HL-60 (cell line): Measurements from ENCODE around the gene RABGEF1.

Experiments used
- DNase-seq, 2 experiments: peaks; one replicate each; pipeline ENCODE4 v3.0.0-alpha.2; 2010 to 2020; ENCODE audit warnings: low read depth in 1 of 2, low spot score in 1 of 2
- H3K27ac ChIP-seq: fragments of 250-450 bp; sonication (Bioruptor Pico); replicated peaks from 2 replicates; pipeline ENCODE4 v1.5.1; 2020; ENCODE audit warnings: mild to moderate bottlenecking, moderate library complexity
- H3K27me3 ChIP-seq: fragments of 250-450 bp; sonication (Bioruptor Pico); 2 replicates; pipeline ENCODE4 v1.5.1; 2021; ENCODE audit warnings: mild to moderate bottlenecking, moderate library complexity; ENCODE audit not compliant: insufficient read depth, poor library complexity, severe bottlenecking
- H3K4me3 ChIP-seq: replicated peaks from 2 replicates; pipeline ENCODE4 v1.5.1; 2011; ENCODE audit warnings: mild to moderate bottlenecking, control low read depth, low read length; ENCODE audit not compliant: insufficient read depth
- CTCF ChIP-seq: IDR thresholded peaks from one replicate; pipeline ENCODE4 v1.5.1; 2011; ENCODE audit warnings: low read length, control low read depth, inconsistent platforms; ENCODE audit not compliant: insufficient read depth
- GABPA ChIP-seq: IDR thresholded peaks from 2 replicates; pipeline ENCODE4 v1.6.1; 2012; ENCODE audit warnings: low read depth
- POLR2AphosphoS5 ChIP-seq: IDR thresholded peaks from 2 replicates; pipeline ENCODE4 v1.6.1; 2012; ENCODE audit warnings: low read depth
- REST ChIP-seq: IDR thresholded peaks from 2 replicates; pipeline ENCODE4 v1.6.1; 2012; ENCODE audit warnings: low read depth; ENCODE audit not compliant: insufficient replicate concordance
- SPI1 ChIP-seq: IDR thresholded peaks from 2 replicates; pipeline ENCODE4 v1.6.1; 2012; ENCODE audit warnings: low read depth, mild to moderate bottlenecking, borderline replicate concordance

Gene RABGEF1

GRCh38 chr7:66734006-66734405 is 6.5 kb upstream of the RABGEF1 start:
- DNase-seq = no peak
- no peak for TF ChIP-seq POLR2AphosphoS5
- H3K27me3 ChIP-seq = no peaks in the 10 kb centered on the region
- H3K4me3 ChIP-seq = no peak overlapping the region
- no peak overlapping the region for H3K27ac ChIP-seq

- no peaks in the 10 kb centered on the region for H3K27me3 ChIP-seq
- H3K4me3 ChIP-seq = no peak overlapping the region
- TF ChIP-seq REST = no peak
- no peak for TF ChIP-seq CTCF
- TF ChIP-seq GABPA = no peak
- no peak for TF ChIP-seq POLR2AphosphoS5
- TF ChIP-seq SPI1 = no peak
- no peak overlapping the region for H3K27ac ChIP-seq
- DNase-seq = no peak
Measured at GRCh38 chr7:66735154-66735553, 5.4 kb upstream of the RABGEF1 start.

- TF ChIP-seq GABPA = no peak
- TF ChIP-seq REST = no peak
- no peak for TF ChIP-seq POLR2AphosphoS5
- no peak for TF ChIP-seq CTCF
- no peak for TF ChIP-seq SPI1
- DNase-seq = no peak
- Histone ChIP-seq H3K4me3 (no peak overlapping the region), H3K27me3 (no peaks in the 10 kb centered on the region), H3K27ac (no peak overlapping the region)
Measured at GRCh38 chr7:66735850-66736249, 4.7 kb upstream of the RABGEF1 start.

GRCh38 chr7:66736892-66737291 is 3.6 kb upstream of the RABGEF1 start:
- TF ChIP-seq CTCF (no peak), SPI1 (no peak), REST (no peak), POLR2AphosphoS5 (no peak), GABPA (no peak)

More at GRCh38 chr7:66736892-66737291, 3.6 kb upstream of the RABGEF1 start:
- H3K27ac ChIP-seq = no peak overlapping the region
- DNase-seq = no peak
- H3K27me3 ChIP-seq = no peaks in the 10 kb centered on the region
- H3K4me3 ChIP-seq = no peak overlapping the region
